Testis (tissue), 3 donors: ENCODE measurements around the gene CPM. TPM values are rescaled to one million over a fixed set of nuclear protein-coding genes. Genes with fewer than 3 reads are reported as not detected.

Experiments
- DNase-seq: peaks from one replicate; pipeline ENCODE4 v3.0.0-alpha.2; 2019
- H3K27ac ChIP-seq, 2 donors: fragments of 200-600 bp; sonication (generic); one replicate each; pipeline ENCODE4 v1.5.1; 2019
- H3K27me3 ChIP-seq: fragments of 200-600 bp; sonication (generic); one replicate; pipeline ENCODE4 v1.5.1; 2019
- H3K36me3 ChIP-seq: fragments of 200-600 bp; sonication (generic); one replicate; pipeline ENCODE4 v1.5.1; 2017; ENCODE audit warnings: low read depth; ENCODE audit errors: missing control alignments
- H3K4me1 ChIP-seq: fragments of 200-600 bp; sonication (generic); one replicate; pipeline ENCODE4 v1.5.1; 2019
- H3K4me3 ChIP-seq, 2 donors: fragments of 200-600 bp; sonication (generic); one replicate each; pipeline ENCODE4 v1.5.1; 2017 to 2019
- H3K9me3 ChIP-seq: fragments of 200-600 bp; sonication (generic); one replicate; pipeline ENCODE4 v1.5.1; 2017
- CTCF ChIP-seq, 3 experiments: fragments of 450-650 bp in 2 of 3; fragments of 200-600 bp in 1 of 3; sonication (generic) in 1 of 3; IDR thresholded peaks; one replicate each; pipeline ENCODE4 v1.5.1; 2016 to 2019; ENCODE audit warnings: antibody characterized with exemption in 3 of 3, mild to moderate bottlenecking in 2 of 3, moderate library complexity in 1 of 3
- POLR2A ChIP-seq: fragments of 450-650 bp; IDR thresholded peaks from one replicate; pipeline ENCODE4 v1.6.1; 2017; ENCODE audit warnings: antibody characterized with exemption, mild to moderate bottlenecking, moderate library complexity
- WGBS, 2 donors: methylation state at CpG; one replicate each; pipeline ENCODE4 v1.1.5; 2018; 5-methylcytosine and 5-hydroxymethylcytosine counted together
- intact Hi-C: fragments of 100-400 bp; cut with DNase I; formaldehyde crosslinking; loops from one replicate; pipeline ENCODE4 v1.15.1; 2023; ENCODE audit warnings: low total_unique reads
- polyA plus RNA-seq: library from polyadenylated mRNA; stranded (reverse); fragments of 350-450 nt; fragmentation: Illumina TruSeq; extraction: RNeasy Lipid Tissue Mini Kit (QIAGEN cat#74804); gene quantifications from one replicate; pipeline ENCODE4 v1.2.3, GENCODE V29; 2014; ENCODE audit warnings: low read depth, low replicate concordance; ENCODE audit not compliant: insufficient read depth
- total RNA-seq, 2 donors: library from RNA; depleted of rRNA; stranded (reverse); fragments of >200 nt; gene quantifications; one replicate each; pipeline ENCODE4 v1.2.3, GENCODE V29; 2016

Gene CPM
- total and polyA plus RNA-seq, 3 donors from 2014 or later = 9.3 to 38.0 (median 22.5) TPM

- no peaks in the 10 kb centered on the region for H3K4me1 ChIP-seq
- WGBS, 2 donors = 90 to 95% methylated on average over 4 of the region's 4 CpGs
- H3K36me3 ChIP-seq = no peaks in the 10 kb centered on the region
- DNase-seq = no peak
- H3K9me3 ChIP-seq = no peaks in the 10 kb centered on the region
- intact Hi-C loops = no loop called here
- no peak overlapping the region for H3K27ac ChIP-seq
- H3K27me3 ChIP-seq = no peaks in the 10 kb centered on the region
- TF ChIP-seq POLR2A (no peak), CTCF (IDR thresholded peaks at IDR 0.05) (no peak)
- H3K4me3 ChIP-seq = no peak overlapping the region
These were observed 55.4 kb downstream of the CPM start for GRCh38 chr12:68877583-68877982.

- Histone ChIP-seq H3K36me3 (no peaks in the 10 kb centered on the region), H3K9me3 (no peaks in the 10 kb centered on the region), H3K27me3 (no peaks in the 10 kb centered on the region), H3K4me3 (no peak overlapping the region), H3K27ac (no peak overlapping the region), H3K4me1 (no peaks in the 10 kb centered on the region)
- WGBS, 2 donors = 39 to 64% methylated on average over 4 of the region's 4 CpGs
- no peak for DNase-seq
- no peak for TF ChIP-seq POLR2A
- no peak for TF ChIP-seq CTCF (IDR thresholded peaks at IDR 0.05)
- intact Hi-C loops = no loop called here
These were observed 56.5 kb downstream of the CPM start for GRCh38 chr12:68876461-68876860.

- H3K9me3 ChIP-seq = no peaks in the 10 kb centered on the region
- H3K27ac ChIP-seq = no peak overlapping the region
- intact Hi-C loops = no loop called here
- H3K27me3 ChIP-seq = no peaks in the 10 kb centered on the region
- H3K4me1 ChIP-seq = no peaks in the 10 kb centered on the region
- no peaks in the 10 kb centered on the region for H3K36me3 ChIP-seq
- TF ChIP-seq POLR2A (no peak), CTCF (IDR thresholded peaks at IDR 0.05) (no peak)
- H3K4me3 ChIP-seq = no peak overlapping the region
- 90 to 99% methylated on average over 4 of the region's 4 CpGs for WGBS, 2 donors
- no peak for DNase-seq
These were observed 59.7 kb downstream of the CPM start for GRCh38 chr12:68873316-68873715.

- TF ChIP-seq CTCF (IDR thresholded peaks at IDR 0.05) = no peak
- TF ChIP-seq POLR2A = no peak
- intact Hi-C loops = no loop called here
- Histone ChIP-seq H3K36me3 (no peaks in the 10 kb centered on the region), H3K27me3 (no peaks in the 10 kb centered on the region), H3K9me3 (no peaks in the 10 kb centered on the region), H3K4me3 (no peak overlapping the region), H3K4me1 (no peaks in the 10 kb centered on the region), H3K27ac (no peak overlapping the region)
- DNase-seq = no peak
- 84 to 88% methylated on average over 6 of the region's 6 CpGs for WGBS, 2 donors
These were observed 61.0 kb downstream of the CPM start for GRCh38 chr12:68871921-68872320.

- WGBS, 2 donors = 80 to 86% methylated on average over 8 of the region's 8 CpGs
- no peaks in the 10 kb centered on the region for H3K4me1 ChIP-seq
- no peaks in the 10 kb centered on the region for H3K27me3 ChIP-seq
- no peaks in the 10 kb centered on the region for H3K9me3 ChIP-seq
- no peak overlapping the region for H3K4me3 ChIP-seq
- no peaks in the 10 kb centered on the region for H3K36me3 ChIP-seq
- intact Hi-C loops = no loop called here
- H3K27ac ChIP-seq = no peak overlapping the region
- TF ChIP-seq CTCF (IDR thresholded peaks at IDR 0.05) (no peak), POLR2A (no peak)
- DNase-seq = no peak
These were observed 61.6 kb downstream of the CPM start for GRCh38 chr12:68871396-68871795.
